Measurements from ENCODE around the gene COL5A1.

The COL5A1 gene

GRCh38 chr9:134606951-134607731 is 34.5 kb upstream of the COL5A1 start:
- in situ Hi-C loops (cut with MboI; ENCODE audit: low sequenced_read_pairs), result no loop called here

GRCh38 chr9:134607971-134608370 is 33.6 kb upstream of the COL5A1 start:
- in situ Hi-C loops (cut with MboI; ENCODE audit: low sequenced_read_pairs), result no loop called here

GRCh38 chr9:134611046-134611445 is 30.6 kb upstream of the COL5A1 start:
- in situ Hi-C loops (cut with MboI; ENCODE audit: low sequenced_read_pairs), result no loop called here

GRCh38 chr9:134612309-134612708 is 29.3 kb upstream of the COL5A1 start:
- in situ Hi-C loops (cut with MboI; ENCODE audit: low sequenced_read_pairs), result no loop called here

GRCh38 chr9:134612715-134613114 is 28.9 kb upstream of the COL5A1 start:
- in situ Hi-C loops (cut with MboI; ENCODE audit: low sequenced_read_pairs), result no loop called here

- in situ Hi-C loops (cut with MboI; ENCODE audit: low sequenced_read_pairs), result no loop called here
These were observed 27.3 kb upstream of the COL5A1 start for GRCh38 chr9:134614256-134614655.

- in situ Hi-C loops (cut with MboI; ENCODE audit: low sequenced_read_pairs), result no loop called here
These were observed 25.3 kb upstream of the COL5A1 start for GRCh38 chr9:134616341-134616740.

GRCh38 chr9:134617246-134617645 is 24.4 kb upstream of the COL5A1 start:
- in situ Hi-C loops (cut with MboI; ENCODE audit: low sequenced_read_pairs), result no loop called here

GRCh38 chr9:134617836-134618162 is 23.8 kb upstream of the COL5A1 start:
- in situ Hi-C loops (cut with MboI; ENCODE audit: low sequenced_read_pairs), result no loop called here

- in situ Hi-C loops (cut with MboI; ENCODE audit: low sequenced_read_pairs), result no loop called here
These were observed 23.3 kb upstream of the COL5A1 start for GRCh38 chr9:134618163-134618832.

- in situ Hi-C loops (cut with MboI; ENCODE audit: low sequenced_read_pairs), result no loop called here
These were observed 22.7 kb upstream of the COL5A1 start for GRCh38 chr9:134618833-134619447.

- in situ Hi-C loops (cut with MboI; ENCODE audit: low sequenced_read_pairs), result no loop called here
These were observed 22.1 kb upstream of the COL5A1 start for GRCh38 chr9:134619448-134619982.

- in situ Hi-C loops (cut with MboI; ENCODE audit: low sequenced_read_pairs), result no loop called here
These were observed 21.5 kb upstream of the COL5A1 start for GRCh38 chr9:134619983-134620661.

- in situ Hi-C loops (cut with MboI; ENCODE audit: low sequenced_read_pairs), result no loop called here
These were observed 20.6 kb upstream of the COL5A1 start for GRCh38 chr9:134620751-134621557.

- in situ Hi-C loops (cut with MboI; ENCODE audit: low sequenced_read_pairs), result no loop called here
These were observed 20.0 kb upstream of the COL5A1 start for GRCh38 chr9:134621558-134622110.

- in situ Hi-C loops (cut with MboI; ENCODE audit: low sequenced_read_pairs), result no loop called here
These were observed 18.7 kb upstream of the COL5A1 start for GRCh38 chr9:134622896-134623257.

GRCh38 chr9:134623258-134624066 is 18.1 kb upstream of the COL5A1 start:
- in situ Hi-C loops (cut with MboI; ENCODE audit: low sequenced_read_pairs), result no loop called here

GRCh38 chr9:134624137-134624591 is 17.4 kb upstream of the COL5A1 start:
- in situ Hi-C loops (cut with MboI; ENCODE audit: low sequenced_read_pairs), result no loop called here

GRCh38 chr9:134624621-134625181 is 16.9 kb upstream of the COL5A1 start:
- in situ Hi-C loops (cut with MboI; ENCODE audit: low sequenced_read_pairs), result no loop called here

Measured in HL-60/S4 (cell line).